Right renal cortex interstitium (tissue), 3 donors: ENCODE measurements around the gene VENTX. TPM values are rescaled to one million over a fixed set of nuclear protein-coding genes. Genes with fewer than 3 reads are reported as not detected.

Experiments
- DNase-seq, 3 donors: peaks; one replicate each; pipeline ENCODE4 v3.0.0-alpha.2; 2013; ENCODE audit warnings: low read depth in 3 of 3, low spot score in 2 of 3
- polyA plus RNA-seq, 3 donors: library from polyadenylated mRNA; unstranded; fragments of 120-200 nt; gene quantifications; one replicate each; pipeline ENCODE4 v1.2.1, GENCODE V29; 2013; ENCODE audit not compliant: insufficient read length in 3 of 3

The VENTX gene, protein sequence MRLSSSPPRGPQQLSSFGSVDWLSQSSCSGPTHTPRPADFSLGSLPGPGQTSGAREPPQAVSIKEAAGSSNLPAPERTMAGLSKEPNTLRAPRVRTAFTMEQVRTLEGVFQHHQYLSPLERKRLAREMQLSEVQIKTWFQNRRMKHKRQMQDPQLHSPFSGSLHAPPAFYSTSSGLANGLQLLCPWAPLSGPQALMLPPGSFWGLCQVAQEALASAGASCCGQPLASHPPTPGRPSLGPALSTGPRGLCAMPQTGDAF
- under 1 TPM; 0.04 to 0.17 (median 0.14) TPM for polyA plus RNA-seq

- DNase-seq, result no peak
These were observed at the start of gene VENTX for GRCh38 chr10:133237588-133238465. Gene VENTX, plus strand, starts transcription at chr10:133237855. Its CDS starts 60 bp downstream, at chr10:133237915.

GRCh38 chr10:133187906-133188681 is 49.6 kb upstream of the VENTX start:
- DNase-seq, result no peak

DNA sequence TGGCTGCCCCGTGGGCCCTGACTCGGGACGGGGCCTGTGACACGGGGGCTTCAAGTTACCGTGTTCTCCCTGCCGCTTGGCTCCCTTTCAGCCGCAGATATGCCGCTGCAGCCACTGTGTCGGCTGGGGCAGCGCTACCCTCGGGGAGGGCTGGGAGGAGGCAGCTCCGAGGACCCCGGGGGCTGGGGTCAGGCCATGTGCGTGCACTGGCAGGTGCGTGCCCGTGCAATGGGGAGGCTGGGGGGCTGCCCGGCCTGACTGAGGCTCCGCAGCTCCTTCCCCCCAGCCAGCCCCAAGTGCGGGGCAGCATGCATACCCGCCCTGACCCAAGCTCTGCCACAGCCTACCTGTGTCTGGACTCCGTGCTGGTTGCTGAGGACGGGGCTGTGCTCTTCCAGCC is 48.4 kb upstream of the VENTX start:
- DNase-seq, result no peak

- DNase-seq, result no peak
These were observed 47.9 kb upstream of the VENTX start for GRCh38 chr10:133189726-133190125.

DNA sequence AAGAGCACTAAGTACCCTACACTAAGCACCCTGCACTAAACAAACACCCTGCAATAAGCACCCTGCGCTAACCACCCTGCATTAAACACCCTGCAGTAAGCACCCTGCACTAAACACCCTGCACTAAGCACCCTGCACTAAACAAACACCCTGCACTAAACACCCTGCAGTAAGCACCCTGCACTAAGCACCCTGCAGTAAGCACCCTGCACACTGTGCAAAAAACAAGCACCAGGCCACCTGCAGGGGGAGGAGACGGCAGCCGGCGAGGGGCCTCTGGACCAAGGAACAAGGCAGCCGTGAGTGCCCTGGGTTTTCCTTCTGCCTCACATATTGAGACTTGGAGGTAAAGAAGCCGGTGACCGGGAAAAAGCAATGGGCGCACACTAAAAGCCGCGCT is 47.4 kb upstream of the VENTX start:
- DNase-seq, result no peak

- no peak for DNase-seq
These were observed 46.0 kb upstream of the VENTX start for GRCh38 chr10:133191651-133192050.

DNA sequence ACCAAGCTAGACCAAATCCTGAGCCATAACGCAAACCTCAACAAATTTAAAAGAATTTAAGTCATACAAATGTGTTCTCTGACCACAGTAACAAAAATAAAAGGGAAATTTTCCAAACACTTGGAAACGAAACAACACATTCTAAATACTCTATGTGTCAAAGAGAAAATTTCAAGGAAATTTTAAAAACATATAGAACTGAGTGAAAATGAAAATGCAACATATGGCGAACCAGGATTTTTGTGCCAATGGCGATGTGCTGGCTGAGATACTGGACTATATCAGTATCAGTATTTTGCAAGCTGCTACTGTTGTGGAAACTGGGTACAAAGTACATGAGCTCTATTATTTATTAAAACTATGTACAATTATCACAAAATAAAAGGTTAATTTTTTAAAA is 43.5 kb upstream of the VENTX start:
- no peak for DNase-seq

DNA sequence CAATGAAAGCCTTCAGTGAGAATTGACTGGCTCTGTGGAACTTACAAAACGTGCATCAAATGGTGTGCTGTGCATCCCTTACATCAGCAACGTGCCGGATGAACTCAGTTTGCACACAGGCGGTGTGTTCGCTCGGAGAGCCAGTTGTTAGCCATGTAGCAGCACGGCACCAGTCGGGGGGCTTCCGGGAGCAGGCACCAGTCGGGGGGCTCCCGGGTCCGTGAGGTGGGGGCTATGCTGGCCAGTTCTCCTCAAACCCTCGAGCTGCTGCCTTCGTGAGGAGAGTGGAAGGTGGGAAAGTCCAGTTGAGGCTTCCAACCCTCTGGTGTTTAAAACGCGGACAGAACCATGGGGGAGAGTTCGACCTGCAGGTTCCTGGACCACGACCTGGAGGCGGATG is 42.6 kb upstream of the VENTX start:
- no peak for DNase-seq

DNA sequence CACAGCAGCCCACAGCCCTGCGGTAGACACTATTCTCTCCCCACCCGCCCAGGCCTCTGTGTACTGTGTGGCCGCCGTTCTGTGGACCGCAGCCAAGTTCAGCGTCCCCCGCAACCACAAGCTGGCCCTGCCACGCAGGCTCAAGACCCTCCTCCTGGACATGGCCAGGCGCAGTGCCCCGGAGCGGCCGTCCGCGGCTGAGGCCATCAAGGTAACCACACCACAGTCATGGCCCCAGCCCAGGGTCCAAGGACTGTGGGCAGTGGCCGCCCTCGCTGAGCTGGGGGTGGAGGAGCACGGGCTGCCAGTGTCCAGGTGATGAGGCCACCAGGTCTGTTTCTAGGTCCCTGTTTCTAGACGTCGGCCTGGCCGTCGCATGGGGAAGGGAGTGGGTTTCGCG is 42.0 kb upstream of the VENTX start:
- no peak for DNase-seq

DNA sequence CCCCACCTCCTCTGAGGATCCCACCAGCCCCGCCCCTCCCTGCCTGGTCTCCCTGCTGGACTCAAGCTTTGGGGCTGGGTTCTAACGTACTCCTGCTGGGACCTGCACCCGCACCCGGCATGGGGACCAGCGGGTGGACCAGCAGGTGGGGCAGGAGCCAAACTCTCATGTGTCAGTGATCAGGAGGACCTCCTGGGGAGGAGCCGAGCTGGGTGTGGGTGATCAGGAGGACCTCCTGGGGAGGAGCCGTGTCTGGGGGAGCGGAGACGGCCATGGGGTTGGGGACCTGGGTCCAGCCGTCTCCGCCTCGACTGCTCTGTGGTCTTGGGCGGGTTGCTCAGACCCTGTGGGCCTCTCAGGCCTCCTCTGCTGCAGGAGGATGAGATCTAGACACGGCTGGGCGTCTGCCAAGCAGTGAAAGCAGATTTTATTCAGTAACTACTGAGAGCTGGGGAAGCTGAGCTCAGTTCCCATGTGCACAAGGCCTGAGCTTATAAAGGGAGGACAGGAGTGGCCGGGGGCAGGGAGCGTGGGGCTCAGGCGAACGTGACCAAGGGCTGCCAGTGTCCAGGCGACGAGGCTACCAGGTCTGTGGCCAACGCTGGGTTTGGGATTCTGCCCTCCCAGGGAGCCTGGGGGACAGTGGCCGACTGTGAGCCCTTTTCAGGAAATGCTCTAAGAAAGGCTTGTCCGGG is 41.3 kb upstream of the VENTX start:
- no peak for DNase-seq

GRCh38 chr10:133196936-133197758 is 40.5 kb upstream of the VENTX start:
- DNase-seq, result no peak

DNA sequence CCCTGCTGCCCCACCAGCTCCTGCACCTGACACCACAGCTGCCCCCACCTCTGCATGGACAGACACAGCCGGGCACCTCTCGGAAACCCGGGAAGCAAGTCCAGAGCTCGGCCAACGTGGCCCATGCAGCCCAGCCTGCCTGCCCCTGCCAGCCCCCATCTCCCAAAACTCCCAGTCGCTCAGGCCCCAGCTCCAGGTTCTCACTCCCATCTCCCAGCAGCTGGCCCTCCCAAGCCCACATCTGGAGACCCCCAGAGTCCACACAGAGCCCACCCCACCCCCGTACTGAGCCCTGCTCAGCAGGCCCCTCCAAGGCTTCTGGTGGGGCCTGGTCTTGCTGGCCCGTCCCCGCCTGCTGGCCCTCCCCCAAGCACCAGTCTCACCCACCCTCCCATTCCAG is 39.9 kb upstream of the VENTX start:
- no peak for DNase-seq

- DNase-seq, result no peak
These were observed 39.4 kb upstream of the VENTX start for GRCh38 chr10:133198206-133198605.

DNA sequence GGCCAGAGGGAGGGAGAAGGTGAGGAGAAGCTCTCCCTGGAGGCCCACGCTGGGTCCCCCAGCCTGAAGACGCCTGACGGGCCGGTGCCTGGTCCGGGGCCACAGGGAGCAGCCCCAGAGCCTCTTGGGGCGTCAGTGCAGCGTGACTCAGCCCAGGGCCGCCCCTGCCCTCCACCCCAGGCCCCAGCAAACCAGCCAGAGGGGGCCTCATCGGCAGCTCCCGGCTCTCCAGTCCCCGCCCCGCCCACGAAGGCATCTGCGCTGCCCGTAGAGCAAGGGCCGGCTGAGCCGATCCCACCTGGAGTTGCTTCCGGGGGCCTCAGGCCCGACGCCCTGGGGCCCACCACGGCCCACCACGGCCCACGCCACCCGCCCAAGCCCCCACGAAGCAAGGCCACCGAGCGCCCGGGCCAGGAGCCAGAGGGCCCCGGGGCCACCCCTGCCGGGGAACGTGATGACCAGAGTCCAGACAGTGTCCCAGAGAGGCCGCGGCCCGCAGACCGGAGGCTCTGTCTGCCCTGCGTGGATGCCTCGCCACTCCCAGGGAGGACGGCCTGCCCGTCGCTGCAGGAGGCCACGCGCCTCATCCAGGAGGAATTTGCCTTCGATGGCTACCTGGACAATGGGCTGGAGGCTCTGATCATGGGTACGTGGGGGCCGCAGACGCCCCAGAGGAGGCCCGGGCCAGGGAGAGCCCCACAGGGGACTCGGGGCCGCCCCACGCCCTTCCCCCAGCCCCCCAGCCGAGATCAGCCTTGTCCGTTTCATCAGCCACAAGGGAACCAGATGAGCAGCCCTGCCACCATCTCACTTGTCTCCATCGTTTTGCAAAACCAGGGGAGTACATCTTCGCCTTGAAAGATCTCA is 38.8 kb upstream of the VENTX start:
- DNase-seq, result no peak

- DNase-seq, result no peak
These were observed 38.2 kb upstream of the VENTX start for GRCh38 chr10:133199488-133199885.

DNA sequence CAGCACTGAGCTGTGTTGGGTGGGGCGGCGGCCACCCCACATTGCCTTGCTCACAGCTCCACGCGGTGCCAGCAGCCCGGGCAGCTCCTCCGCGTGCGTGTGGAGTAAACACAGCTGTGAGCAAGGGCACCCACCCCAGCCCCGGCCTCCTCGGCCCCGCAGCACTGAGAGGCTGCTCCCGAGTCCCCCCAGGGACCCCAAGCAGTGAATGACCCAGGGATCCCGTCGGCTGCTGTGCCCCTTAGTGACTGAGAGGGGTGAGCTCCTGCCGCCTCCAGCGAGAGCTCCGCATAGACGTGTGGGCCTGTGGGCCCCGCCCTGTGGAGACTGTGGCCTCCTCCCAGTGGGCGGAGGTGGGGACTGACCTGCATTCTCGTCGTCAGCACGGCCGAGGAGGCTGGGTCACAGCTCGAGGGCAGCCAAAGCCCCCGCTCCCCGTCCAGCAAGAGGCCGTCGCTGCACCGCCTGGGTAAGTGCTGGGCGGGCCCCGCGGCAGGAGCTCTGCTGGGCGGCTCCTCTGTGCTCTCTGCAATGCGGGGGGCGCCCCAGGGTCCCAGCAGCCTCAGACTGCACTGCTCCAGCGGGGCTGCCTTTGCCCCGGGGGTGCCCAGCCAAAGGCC is 37.6 kb upstream of the VENTX start:
- DNase-seq, result no peak

DNA sequence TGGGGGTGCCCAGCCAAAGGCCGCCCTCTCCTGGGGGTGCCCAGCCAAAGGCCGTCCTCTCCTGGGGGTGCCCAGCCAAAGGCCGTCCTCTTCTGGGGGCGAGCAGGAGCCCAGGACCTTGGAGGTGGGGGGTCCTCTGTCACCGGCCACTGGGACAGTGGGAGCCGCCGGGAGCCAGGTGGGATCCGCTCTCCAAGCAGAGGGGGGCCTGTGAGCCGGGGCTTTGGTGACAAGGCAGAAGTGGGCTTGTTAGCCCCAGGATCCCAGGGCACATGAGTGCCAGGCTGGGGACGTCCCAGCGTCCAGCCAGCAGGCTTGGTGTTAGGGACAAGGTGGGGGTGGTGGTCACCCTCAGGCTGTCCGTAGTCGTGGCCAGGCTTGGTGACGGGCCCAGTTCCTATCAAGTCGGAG is 37.0 kb upstream of the VENTX start:
- no peak for DNase-seq

- no peak for DNase-seq
These were observed 36.3 kb upstream of the VENTX start for GRCh38 chr10:133201151-133201947.
